T-helper 9 cell (primary cell): ENCODE measurements around the gene ZNF280A.
"Not testable (repeated sequence)": the region's sequence is repeated elsewhere in the genome, so short reads cannot be mapped to it uniquely, and the experiment has no call there.

ENCODE experiments used
- DNase-seq: peaks from one replicate; pipeline ENCODE4 v3.0.0-alpha.2; 2020

ZNF280A gene

GRCh38 chr22:22510833-22511232, 9.2 kb downstream of the ZNF280A start:
- DNase-seq: not testable (repeated sequence)

GRCh38 chr22:22509912-22510311, 10.2 kb downstream of the ZNF280A start:
- DNase-seq: not testable (repeated sequence)

- peak; percentile 68 for DNase-seq
These were observed 11.5 kb downstream of the ZNF280A start, which contains the start of gene ZNF280B for GRCh38 chr22:22508274-22509176. ZNF280B (minus strand) TSS chr22:22508742; CDS start chr22:22489398, 19,344 bp downstream.

- no peak for DNase-seq
These were observed 12.3 kb downstream of the ZNF280A start for GRCh38 chr22:22507743-22508273.

GRCh38 chr22:22506736-22507135, 13.3 kb downstream of the ZNF280A start:
- no peak for DNase-seq

- DNase-seq: no peak
These were observed 21.8 kb downstream of the ZNF280A start for GRCh38 chr22:22498267-22498666.

- not testable (repeated sequence) for DNase-seq
These were observed 28.5 kb downstream of the ZNF280A start for GRCh38 chr22:22491589-22491988.

- DNase-seq: no peak
These were observed 31.3 kb downstream of the ZNF280A start for GRCh38 chr22:22488736-22489135.

- no peak for DNase-seq
These were observed 32.0 kb downstream of the ZNF280A start for GRCh38 chr22:22487869-22488597.

GRCh38 chr22:22487059-22487458, 33.0 kb downstream of the ZNF280A start:
- no peak for DNase-seq

GRCh38 chr22:22486132-22486899, 33.8 kb downstream of the ZNF280A start:
- DNase-seq: no peak

- no peak for DNase-seq
These were observed 34.5 kb downstream of the ZNF280A start for GRCh38 chr22:22485524-22485923.

GRCh38 chr22:22484023-22484422, 36.0 kb downstream of the ZNF280A start:
- no peak for DNase-seq

GRCh38 chr22:22480940-22481339, 39.1 kb downstream of the ZNF280A start:
- no peak for DNase-seq

- no peak for DNase-seq
These were observed 40.0 kb downstream of the ZNF280A start for GRCh38 chr22:22479999-22480532.

GRCh38 chr22:22479116-22479515, 41.0 kb downstream of the ZNF280A start:
- DNase-seq: no peak

- DNase-seq: no peak
These were observed 41.6 kb downstream of the ZNF280A start for GRCh38 chr22:22478470-22478869.

GRCh38 chr22:22474733-22475132, 45.3 kb downstream of the ZNF280A start:
- no peak for DNase-seq

- DNase-seq: not testable (repeated sequence)
These were observed 49.0 kb downstream of the ZNF280A start for GRCh38 chr22:22471104-22471503.

GRCh38 chr22:22469527-22469926, 50.5 kb downstream of the ZNF280A start:
- no peak for DNase-seq

- not testable (repeated sequence) for DNase-seq
These were observed 51.1 kb downstream of the ZNF280A start for GRCh38 chr22:22468794-22469469.

- DNase-seq: no peak
These were observed 53.0 kb downstream of the ZNF280A start for GRCh38 chr22:22467112-22467511.
